GM23248 (cell line): Measurements from ENCODE around the gene NOP53. TPM values are rescaled to one million over a fixed set of nuclear protein-coding genes. Genes with fewer than 3 reads are reported as not detected.
A peak's percentile ranks its signal among the peaks of the same experiment; 100 is the strongest.
"Not testable (repeated sequence)": the region's sequence is repeated elsewhere in the genome, so short reads cannot be mapped to it uniquely, and the experiment has no call there.

ENCODE experiments used
- DNase-seq: peaks from one replicate; pipeline ENCODE4 v3.0.0-alpha.2; 2015
- H2AFZ ChIP-seq: fragments of 200-600 bp; sonication (generic); 2 replicates; pipeline ENCODE4 v1.6.1; 2016; ENCODE audit warnings: antibody characterized with exemption
- H3F3A ChIP-seq: fragments of 200-600 bp; sonication (generic); 2 replicates; pipeline ENCODE4 v1.6.1; 2016; ENCODE audit warnings: mild to moderate bottlenecking, antibody characterized with exemption, mixed run types; ENCODE audit not compliant: insufficient read depth
- H3K27ac ChIP-seq: fragments of 200-600 bp; sonication (generic); 2 replicates; pipeline ENCODE4 v1.5.1; 2016; ENCODE audit warnings: mild to moderate bottlenecking
- H3K27me3 ChIP-seq: fragments of 200-600 bp; sonication (generic); replicated peaks from 2 replicates; pipeline ENCODE4 v1.6.1; 2016; ENCODE audit warnings: mild to moderate bottlenecking; ENCODE audit not compliant: insufficient read depth
- H3K36me3 ChIP-seq: fragments of 200-600 bp; sonication (generic); 2 replicates; pipeline ENCODE4 v1.6.1; 2016; ENCODE audit warnings: low read depth, mild to moderate bottlenecking
- H3K4me1 ChIP-seq: fragments of 200-600 bp; sonication (generic); 2 replicates; pipeline ENCODE4 v1.6.1; 2016; ENCODE audit warnings: mild to moderate bottlenecking; ENCODE audit not compliant: insufficient read depth
- H3K4me2 ChIP-seq: fragments of 200-600 bp; sonication (generic); one replicate; pipeline ENCODE4 v1.6.1; 2016; ENCODE audit warnings: mild to moderate bottlenecking; ENCODE audit not compliant: unreplicated experiment
- H3K4me3 ChIP-seq: fragments of 200-600 bp; sonication (generic); 2 replicates; pipeline ENCODE4 v1.5.1; 2016; ENCODE audit warnings: mild to moderate bottlenecking
- H3K79me2 ChIP-seq: fragments of 200-600 bp; sonication (generic); 2 replicates; pipeline ENCODE4 v1.6.1; 2016; ENCODE audit warnings: mild to moderate bottlenecking; ENCODE audit not compliant: insufficient read depth
- H3K9ac ChIP-seq: fragments of 200-600 bp; sonication (generic); 2 replicates; pipeline ENCODE4 v1.6.1; 2016; ENCODE audit warnings: mild to moderate bottlenecking
- H3K9me2 ChIP-seq: fragments of 200-600 bp; sonication (generic); 2 replicates; pipeline ENCODE4 v1.6.1; 2016; ENCODE audit warnings: mixed run types, mild to moderate bottlenecking, moderate library complexity; ENCODE audit not compliant: insufficient read depth
- H3K9me3 ChIP-seq: fragments of 200-600 bp; sonication (generic); one replicate; pipeline ENCODE4 v1.6.1; 2017; ENCODE audit warnings: low read depth
- H4K20me1 ChIP-seq: fragments of 200-600 bp; sonication (generic); 2 replicates; pipeline ENCODE4 v1.6.0; 2016; ENCODE audit not compliant: insufficient read depth
- EZH2 ChIP-seq: fragments of 200-600 bp; sonication (generic); IDR thresholded peaks from 2 replicates; pipeline ENCODE4 v1.6.1; 2018; ENCODE audit warnings: antibody characterized with exemption, mild to moderate bottlenecking; ENCODE audit not compliant: insufficient read depth, poor library complexity, severe bottlenecking
- EZH2phosphoT487 ChIP-seq: fragments of 200-600 bp; sonication (generic); IDR thresholded peaks from 2 replicates; pipeline ENCODE4 v1.6.1; 2018; ENCODE audit warnings: antibody characterized with exemption, moderate library complexity, mild to moderate bottlenecking, low read depth; ENCODE audit not compliant: insufficient read depth
- WGBS, 2 experiments: methylation state at CpG; one replicate each; pipeline ENCODE4 v1.1.6; 2015 to 2017; ENCODE audit warnings: low lambda C conversion rate in 2 of 2, low coverage in 1 of 2; ENCODE audit errors: missing lambda C conversion rate in 2 of 2; 5-methylcytosine and 5-hydroxymethylcytosine counted together
- in situ Hi-C: fragments of 300-500 bp; cut with MboI; formaldehyde crosslinking; loops from 2 replicates; pipeline ENCODE4 v1.15.0; 2020
- polyA plus RNA-seq: library from polyadenylated mRNA; unstranded; fragments of >200 nt; fragmentation: Nextera tagmentation; extraction: Ambion mirVana; gene quantifications from 2 replicates; pipeline ENCODE4 v1.2.1, GENCODE V29; 2016
- total RNA-seq: library from RNA; depleted of rRNA; stranded (reverse); fragments of >200 nt; shearing (Covaris generic); gene quantifications from 2 replicates; pipeline ENCODE4 v1.2.3, GENCODE V29; 2014

Gene NOP53
- total and polyA plus RNA-seq, 2 experiments from 2014 or later: 40.7 to 62.8 TPM

DNA sequence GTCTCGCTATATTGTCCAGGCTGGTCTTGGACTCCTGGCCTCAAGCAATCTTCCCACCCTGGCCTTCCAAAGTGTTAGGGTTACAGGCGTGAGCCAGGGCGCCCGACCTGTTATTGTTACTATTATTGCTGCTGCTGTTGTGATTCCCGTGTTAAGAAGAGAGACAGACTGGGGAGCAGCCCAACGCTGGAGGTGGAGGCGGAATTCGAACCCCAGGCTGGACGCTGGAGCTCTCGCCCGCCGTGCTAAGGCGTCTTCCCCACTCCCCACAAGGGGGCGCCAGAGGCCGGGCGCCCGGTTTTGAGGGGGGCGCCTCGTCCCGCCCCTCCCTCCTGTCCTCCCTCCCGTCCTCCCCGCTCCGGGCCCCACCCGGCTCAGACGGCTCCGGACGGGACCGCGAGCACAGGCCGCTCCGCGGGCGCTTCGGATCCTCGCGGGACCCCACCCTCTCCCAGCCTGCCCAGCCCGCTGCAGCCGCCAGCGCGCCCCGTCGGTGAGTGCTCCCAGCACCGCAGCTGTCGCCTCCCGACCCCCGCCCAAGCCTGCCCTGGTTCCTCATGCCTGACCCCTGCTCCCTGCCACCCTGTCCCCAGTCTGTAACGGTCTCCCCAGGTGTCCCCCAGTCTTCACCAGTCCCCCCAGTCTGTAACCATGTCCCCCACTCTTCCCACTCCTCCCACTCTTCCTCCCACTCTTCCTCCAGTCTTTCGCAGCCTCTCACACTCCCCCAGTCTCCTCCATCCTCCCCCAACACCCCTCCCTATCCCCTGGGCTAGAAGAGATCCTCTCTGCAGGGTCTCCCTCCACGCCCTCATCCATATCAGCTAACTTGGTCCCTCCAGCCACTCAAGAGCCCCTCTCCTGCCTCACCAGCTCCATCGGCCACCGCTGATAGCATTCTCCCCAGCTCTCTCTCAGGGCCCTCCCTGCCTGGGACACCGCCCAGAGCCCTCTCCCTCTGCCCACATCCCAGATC lies 32.0 kb upstream of the NOP53 start, which contains the start of gene EHD2:
EHD2 (plus strand) TSS at position 377 of the 976 bp plus-strand sequence. CDS start 3,191 bp downstream, outside the sequence.
- peak; percentile 89 for DNase-seq
- in situ Hi-C loops: loop anchor here (5.0 kb wide), 1 partner anchor 69 kb away; no protein-coding TSS in a partner anchor
- Histone ChIP-seq H3K4me3 (peak within 1 kb of the TSS; percentile 92), H2AFZ (no peak within 1 kb of the TSS), H3K36me3 (peaks cover 11% of the 10 kb centered on the region; the same call in 1 of the 2 replicates), H4K20me1 (no peaks in the 10 kb centered on the region), H3K4me1 (peaks cover 17% of the 10 kb centered on the region), H3K9ac (peak within 1 kb of the TSS; percentile 97), H3K79me2 (peaks cover 55% of the 10 kb centered on the region), H3K9me3 (no peaks in the 10 kb centered on the region), H3K27me3 (no peaks in the 10 kb centered on the region), H3K27ac (peak within 1 kb of the TSS; percentile 72), H3F3A (peaks cover 13% of the 10 kb centered on the region), H3K9me2 (no peaks in the 10 kb centered on the region), H3K4me2 (peak within 1 kb of the TSS; percentile 87)
- WGBS, 2 experiments: 4 to 9% methylated on average over 13 to 33 of the region's 52 CpGs
- TF ChIP-seq EZH2 (no peak), EZH2phosphoT487 (no peak)

- Histone ChIP-seq H2AFZ (no peak overlapping the region), H3K4me2 (peak overlapping the region; percentile 87), H4K20me1 (no peaks in the 10 kb centered on the region), H3K27me3 (no peaks in the 10 kb centered on the region), H3F3A (peaks cover 18% of the 10 kb centered on the region), H3K9me2 (no peaks in the 10 kb centered on the region), H3K27ac (peak overlapping the region; percentile 72), H3K9me3 (no peaks in the 10 kb centered on the region), H3K4me1 (peaks cover 22% of the 10 kb centered on the region), H3K79me2 (peaks cover 56% of the 10 kb centered on the region), H3K9ac (peak overlapping the region; percentile 97), H3K36me3 (peaks cover 11% of the 10 kb centered on the region; the same call in 1 of the 2 replicates), H3K4me3 (peak overlapping the region; percentile 92)
- in situ Hi-C loops: loop anchor here (5.0 kb wide), 1 partner anchor 68 kb away; no protein-coding TSS in a partner anchor
- no peak for TF ChIP-seq EZH2
- TF ChIP-seq EZH2phosphoT487: no peak
- 44% methylated on average over 4 of the region's 4 CpGs for WGBS, 2 experiments
- peak; percentile 43 for DNase-seq
Observed at GRCh38 chr19:47714339-47714738, 31.0 kb upstream of the NOP53 start.

GRCh38 chr19:47714855-47715254 lies 30.5 kb upstream of the NOP53 start:
- H3K36me3 ChIP-seq: peaks cover 11% of the 10 kb centered on the region; the same call in 1 of the 2 replicates
- not testable (repeated sequence) for H3K27me3 ChIP-seq, DNase-seq, H4K20me1 ChIP-seq, H3K9me2 ChIP-seq, H2AFZ ChIP-seq, H3K9me3 ChIP-seq
- peaks cover 56% of the 10 kb centered on the region for H3K79me2 ChIP-seq
- H3F3A ChIP-seq: peaks cover 22% of the 10 kb centered on the region
- peaks cover 27% of the 10 kb centered on the region for H3K4me1 ChIP-seq
- in situ Hi-C loops: loop anchor here (5.0 kb wide), 1 partner anchor 67 kb away; no protein-coding TSS in a partner anchor
- peak overlapping the region; percentile 72 for H3K27ac ChIP-seq
- H3K4me2 ChIP-seq: peak overlapping the region; percentile 87
- H3K4me3 ChIP-seq: peak overlapping the region; percentile 92
- peak overlapping the region; percentile 97 for H3K9ac ChIP-seq

- H2AFZ ChIP-seq: no peak overlapping the region
- DNase-seq: no peak
- H3K79me2 ChIP-seq: peaks cover 72% of the 10 kb centered on the region
- H4K20me1 ChIP-seq: no peaks in the 10 kb centered on the region
- H3K4me3 ChIP-seq: peak overlapping the region; percentile 48
- no peak overlapping the region; the same call in 1 of the 2 replicates for H3K27ac ChIP-seq
- H3K27me3 ChIP-seq: no peaks in the 10 kb centered on the region
- 50 to 59% methylated on average over 26 to 31 of the region's 32 CpGs for WGBS, 2 experiments
- H3K9ac ChIP-seq: no peak overlapping the region
- peaks cover 13% of the 10 kb centered on the region; the same call in 1 of the 2 replicates for H3K36me3 ChIP-seq
- in situ Hi-C loops: no loop called here
- peaks cover 36% of the 10 kb centered on the region for H3K4me1 ChIP-seq
- H3F3A ChIP-seq: peaks cover 37% of the 10 kb centered on the region
- TF ChIP-seq EZH2: no peak
- no peak for TF ChIP-seq EZH2phosphoT487
- no peaks in the 10 kb centered on the region for H3K9me3 ChIP-seq
- peak overlapping the region; percentile 87 for H3K4me2 ChIP-seq
- H3K9me2 ChIP-seq: no peaks in the 10 kb centered on the region
Observed at GRCh38 chr19:47716270-47716937, 28.9 kb upstream of the NOP53 start.

- H3K4me3 ChIP-seq: peak overlapping the region; percentile 40
- H4K20me1 ChIP-seq, H3K27me3 ChIP-seq, DNase-seq, H3K9me2 ChIP-seq, in situ Hi-C loops, H2AFZ ChIP-seq, H3K9me3 ChIP-seq: not testable (repeated sequence)
- 13 to 23% methylated on average over 10 to 11 of the region's 11 CpGs for WGBS, 2 experiments
- peak overlapping the region; percentile 96 for H3K27ac ChIP-seq
- H3K9ac ChIP-seq: peak overlapping the region; percentile 79
- H3K79me2 ChIP-seq: peaks cover 71% of the 10 kb centered on the region
- H3F3A ChIP-seq: peaks cover 56% of the 10 kb centered on the region
- H3K4me2 ChIP-seq: peak overlapping the region; percentile 76
- peaks cover 17% of the 10 kb centered on the region; the same call in 1 of the 2 replicates for H3K36me3 ChIP-seq
- peaks cover 57% of the 10 kb centered on the region for H3K4me1 ChIP-seq
Observed at GRCh38 chr19:47718415-47719046, 26.8 kb upstream of the NOP53 start.
